ENCODE results near the gene IFNGR2.

DNA sequence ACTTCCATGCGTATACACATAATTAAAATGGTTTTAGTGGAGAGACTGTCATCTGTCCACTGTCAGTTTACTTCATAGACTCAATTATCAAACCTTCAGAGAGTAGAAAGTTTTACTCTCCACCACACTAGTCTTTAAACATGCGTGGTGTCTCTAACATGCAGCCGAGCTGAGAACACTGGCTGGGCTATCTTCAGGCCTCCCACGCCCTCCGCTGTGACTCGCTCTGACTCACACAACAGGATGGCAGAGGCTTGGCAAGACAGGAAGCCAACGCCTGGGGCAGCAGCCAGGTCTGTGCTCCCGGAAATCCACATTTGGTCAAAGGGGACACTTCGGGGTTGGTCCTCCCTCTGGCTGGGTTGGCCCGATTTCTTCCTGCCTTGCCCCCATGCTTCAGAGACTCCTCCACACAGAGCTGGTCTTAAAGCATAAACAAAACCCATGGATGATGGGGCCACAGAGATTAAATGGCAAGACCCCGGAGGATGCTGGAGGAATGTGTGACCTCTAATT, 22.7 kb upstream of the IFNGR2 start:
- TF ChIP-seq GLI4 (tag by site-specific recombination; IDR thresholded peaks at IDR 0.05) (no peak), ZBTB21 (tag by site-specific recombination; IDR thresholded peaks at IDR 0.05) (no peak), ZNF174 (tag by site-specific recombination; IDR thresholded peaks at IDR 0.05) (no peak), ZBTB8A (tag by site-specific recombination; IDR thresholded peaks at IDR 0.05) (no peak), ZFP3 (tag by site-specific recombination; IDR thresholded peaks at IDR 0.05; ENCODE audit: low read depth) (no peak)
- TF ChIP-seq, protein P1, sequence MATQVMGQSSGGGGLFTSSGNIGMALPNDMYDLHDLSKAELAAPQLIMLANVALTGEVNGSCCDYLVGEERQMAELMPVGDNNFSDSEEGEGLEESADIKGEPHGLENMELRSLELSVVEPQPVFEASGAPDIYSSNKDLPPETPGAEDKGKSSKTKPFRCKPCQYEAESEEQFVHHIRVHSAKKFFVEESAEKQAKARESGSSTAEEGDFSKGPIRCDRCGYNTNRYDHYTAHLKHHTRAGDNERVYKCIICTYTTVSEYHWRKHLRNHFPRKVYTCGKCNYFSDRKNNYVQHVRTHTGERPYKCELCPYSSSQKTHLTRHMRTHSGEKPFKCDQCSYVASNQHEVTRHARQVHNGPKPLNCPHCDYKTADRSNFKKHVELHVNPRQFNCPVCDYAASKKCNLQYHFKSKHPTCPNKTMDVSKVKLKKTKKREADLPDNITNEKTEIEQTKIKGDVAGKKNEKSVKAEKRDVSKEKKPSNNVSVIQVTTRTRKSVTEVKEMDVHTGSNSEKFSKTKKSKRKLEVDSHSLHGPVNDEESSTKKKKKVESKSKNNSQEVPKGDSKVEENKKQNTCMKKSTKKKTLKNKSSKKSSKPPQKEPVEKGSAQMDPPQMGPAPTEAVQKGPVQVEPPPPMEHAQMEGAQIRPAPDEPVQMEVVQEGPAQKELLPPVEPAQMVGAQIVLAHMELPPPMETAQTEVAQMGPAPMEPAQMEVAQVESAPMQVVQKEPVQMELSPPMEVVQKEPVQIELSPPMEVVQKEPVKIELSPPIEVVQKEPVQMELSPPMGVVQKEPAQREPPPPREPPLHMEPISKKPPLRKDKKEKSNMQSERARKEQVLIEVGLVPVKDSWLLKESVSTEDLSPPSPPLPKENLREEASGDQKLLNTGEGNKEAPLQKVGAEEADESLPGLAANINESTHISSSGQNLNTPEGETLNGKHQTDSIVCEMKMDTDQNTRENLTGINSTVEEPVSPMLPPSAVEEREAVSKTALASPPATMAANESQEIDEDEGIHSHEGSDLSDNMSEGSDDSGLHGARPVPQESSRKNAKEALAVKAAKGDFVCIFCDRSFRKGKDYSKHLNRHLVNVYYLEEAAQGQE (tag by site-specific recombination; IDR thresholded peaks at IDR 0.05) = no peak
- TF ChIP-seq, protein P2, sequence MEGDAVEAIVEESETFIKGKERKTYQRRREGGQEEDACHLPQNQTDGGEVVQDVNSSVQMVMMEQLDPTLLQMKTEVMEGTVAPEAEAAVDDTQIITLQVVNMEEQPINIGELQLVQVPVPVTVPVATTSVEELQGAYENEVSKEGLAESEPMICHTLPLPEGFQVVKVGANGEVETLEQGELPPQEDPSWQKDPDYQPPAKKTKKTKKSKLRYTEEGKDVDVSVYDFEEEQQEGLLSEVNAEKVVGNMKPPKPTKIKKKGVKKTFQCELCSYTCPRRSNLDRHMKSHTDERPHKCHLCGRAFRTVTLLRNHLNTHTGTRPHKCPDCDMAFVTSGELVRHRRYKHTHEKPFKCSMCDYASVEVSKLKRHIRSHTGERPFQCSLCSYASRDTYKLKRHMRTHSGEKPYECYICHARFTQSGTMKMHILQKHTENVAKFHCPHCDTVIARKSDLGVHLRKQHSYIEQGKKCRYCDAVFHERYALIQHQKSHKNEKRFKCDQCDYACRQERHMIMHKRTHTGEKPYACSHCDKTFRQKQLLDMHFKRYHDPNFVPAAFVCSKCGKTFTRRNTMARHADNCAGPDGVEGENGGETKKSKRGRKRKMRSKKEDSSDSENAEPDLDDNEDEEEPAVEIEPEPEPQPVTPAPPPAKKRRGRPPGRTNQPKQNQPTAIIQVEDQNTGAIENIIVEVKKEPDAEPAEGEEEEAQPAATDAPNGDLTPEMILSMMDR (tag by site-specific recombination; IDR thresholded peaks at IDR 0.05) = no peak
- TF ChIP-seq, protein P3, sequence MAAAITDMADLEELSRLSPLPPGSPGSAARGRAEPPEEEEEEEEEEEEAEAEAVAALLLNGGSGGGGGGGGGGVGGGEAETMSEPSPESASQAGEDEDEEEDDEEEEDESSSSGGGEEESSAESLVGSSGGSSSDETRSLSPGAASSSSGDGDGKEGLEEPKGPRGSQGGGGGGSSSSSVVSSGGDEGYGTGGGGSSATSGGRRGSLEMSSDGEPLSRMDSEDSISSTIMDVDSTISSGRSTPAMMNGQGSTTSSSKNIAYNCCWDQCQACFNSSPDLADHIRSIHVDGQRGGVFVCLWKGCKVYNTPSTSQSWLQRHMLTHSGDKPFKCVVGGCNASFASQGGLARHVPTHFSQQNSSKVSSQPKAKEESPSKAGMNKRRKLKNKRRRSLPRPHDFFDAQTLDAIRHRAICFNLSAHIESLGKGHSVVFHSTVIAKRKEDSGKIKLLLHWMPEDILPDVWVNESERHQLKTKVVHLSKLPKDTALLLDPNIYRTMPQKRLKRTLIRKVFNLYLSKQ (tag by site-specific recombination; IDR thresholded peaks at IDR 0.05; ENCODE audit: borderline replicate concordance) = no peak
- TF ChIP-seq, protein P4, sequence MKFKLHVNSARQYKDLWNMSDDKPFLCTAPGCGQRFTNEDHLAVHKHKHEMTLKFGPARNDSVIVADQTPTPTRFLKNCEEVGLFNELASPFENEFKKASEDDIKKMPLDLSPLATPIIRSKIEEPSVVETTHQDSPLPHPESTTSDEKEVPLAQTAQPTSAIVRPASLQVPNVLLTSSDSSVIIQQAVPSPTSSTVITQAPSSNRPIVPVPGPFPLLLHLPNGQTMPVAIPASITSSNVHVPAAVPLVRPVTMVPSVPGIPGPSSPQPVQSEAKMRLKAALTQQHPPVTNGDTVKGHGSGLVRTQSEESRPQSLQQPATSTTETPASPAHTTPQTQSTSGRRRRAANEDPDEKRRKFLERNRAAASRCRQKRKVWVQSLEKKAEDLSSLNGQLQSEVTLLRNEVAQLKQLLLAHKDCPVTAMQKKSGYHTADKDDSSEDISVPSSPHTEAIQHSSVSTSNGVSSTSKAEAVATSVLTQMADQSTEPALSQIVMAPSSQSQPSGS (tag by site-specific recombination; IDR thresholded peaks at IDR 0.05; ENCODE audit: low read depth) = no peak
- TF ChIP-seq, protein P5, sequence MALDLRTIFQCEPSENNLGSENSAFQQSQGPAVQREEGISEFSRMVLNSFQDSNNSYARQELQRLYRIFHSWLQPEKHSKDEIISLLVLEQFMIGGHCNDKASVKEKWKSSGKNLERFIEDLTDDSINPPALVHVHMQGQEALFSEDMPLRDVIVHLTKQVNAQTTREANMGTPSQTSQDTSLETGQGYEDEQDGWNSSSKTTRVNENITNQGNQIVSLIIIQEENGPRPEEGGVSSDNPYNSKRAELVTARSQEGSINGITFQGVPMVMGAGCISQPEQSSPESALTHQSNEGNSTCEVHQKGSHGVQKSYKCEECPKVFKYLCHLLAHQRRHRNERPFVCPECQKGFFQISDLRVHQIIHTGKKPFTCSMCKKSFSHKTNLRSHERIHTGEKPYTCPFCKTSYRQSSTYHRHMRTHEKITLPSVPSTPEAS (tag by site-specific recombination; IDR thresholded peaks at IDR 0.05) = no peak
